Measurements from ENCODE around the gene TSPAN7.

The TSPAN7 gene

DNA sequence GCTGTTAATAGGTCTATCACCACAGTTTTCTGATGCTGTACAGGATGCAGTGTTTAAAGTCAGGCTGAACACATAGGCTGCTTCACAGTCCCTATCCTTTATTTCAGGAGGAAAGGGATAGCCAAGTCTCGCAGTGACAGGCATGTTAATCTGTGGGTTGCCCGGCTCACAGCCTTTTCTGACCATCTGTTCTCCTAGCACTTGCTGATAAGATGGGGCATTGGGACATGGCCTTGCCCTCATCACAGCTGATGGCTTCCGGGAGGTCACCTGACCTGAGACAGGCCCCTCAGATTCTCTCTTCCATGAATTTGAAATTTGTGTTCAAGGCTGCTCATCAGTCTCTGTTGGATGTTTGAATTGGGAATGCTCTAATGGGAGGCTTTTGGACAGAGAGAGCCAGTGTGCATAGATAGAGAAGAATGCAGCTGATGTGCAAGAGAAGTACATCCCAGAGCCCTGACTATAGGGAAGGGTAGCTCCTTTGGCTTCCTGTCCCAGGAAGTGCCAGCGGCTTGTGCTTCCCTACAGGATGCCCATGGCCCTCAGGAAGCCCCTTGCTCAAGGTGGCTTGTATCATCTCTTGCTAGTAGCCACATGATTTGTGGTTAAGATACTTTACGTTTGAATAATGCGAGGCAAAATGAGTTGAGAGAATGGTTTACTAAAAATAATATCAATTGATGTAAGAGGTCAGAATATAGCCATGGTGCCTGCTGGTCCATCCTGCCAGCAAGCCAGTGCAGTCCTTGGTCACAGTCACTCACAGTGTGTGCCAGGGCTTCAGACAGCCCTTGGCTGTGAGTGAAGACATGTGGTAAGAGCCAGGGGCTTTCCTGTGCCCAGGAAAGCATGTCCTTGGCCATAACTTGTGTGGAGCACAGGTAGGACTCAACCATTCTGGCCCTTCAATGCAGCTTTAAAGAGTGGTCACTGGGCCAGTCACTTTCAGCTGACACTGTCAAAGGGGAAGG lies 88.6 kb downstream of the TSPAN7 start:
- peak; percentile 7 to 69 for DNase-seq

DNA sequence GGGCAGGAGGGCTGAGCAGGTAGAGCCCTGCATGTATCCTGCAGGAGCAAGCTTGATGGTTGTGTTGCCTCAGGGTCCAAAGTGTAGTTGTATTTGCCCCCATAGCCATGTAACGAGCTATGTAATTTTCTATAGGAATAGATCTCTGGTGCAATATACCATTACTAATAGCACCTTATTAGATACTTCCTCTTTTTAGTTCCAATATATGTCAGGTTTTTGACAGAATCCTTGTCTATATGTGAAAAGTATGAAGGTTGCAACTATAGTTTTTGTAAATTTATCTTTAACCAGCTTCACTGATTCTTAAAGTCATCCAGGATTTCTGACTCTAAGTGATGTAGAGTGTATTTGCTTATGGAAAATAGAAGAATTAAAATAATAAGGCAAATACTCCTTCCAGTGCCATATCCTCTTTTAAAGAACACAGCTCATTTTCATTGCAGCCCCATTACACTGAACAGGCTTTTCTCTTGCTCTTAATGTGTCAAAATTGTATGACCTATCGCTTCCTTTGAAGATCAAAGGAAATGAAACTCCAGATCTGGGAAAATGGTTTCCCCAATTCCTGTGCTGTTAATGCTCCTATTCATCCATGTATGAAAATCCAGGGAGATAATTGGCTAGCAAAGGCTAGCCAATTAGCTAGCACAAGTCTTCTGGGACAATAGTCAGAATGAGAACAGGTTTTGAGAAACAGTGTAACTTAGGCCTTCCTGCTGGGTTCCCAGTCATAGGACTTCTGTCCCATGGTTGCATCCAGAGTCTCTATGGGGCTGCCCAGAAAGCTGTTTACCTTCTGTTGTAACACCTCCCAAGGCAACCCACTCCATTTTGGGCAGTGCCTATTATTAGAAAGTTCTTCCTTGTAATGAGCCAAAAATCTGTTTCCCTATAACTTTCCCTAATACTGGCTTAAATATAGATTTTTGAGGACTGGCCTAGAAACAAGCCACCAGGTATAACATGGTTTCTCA lies 90.6 kb downstream of the TSPAN7 start:
- DNase-seq = no peak

DNA sequence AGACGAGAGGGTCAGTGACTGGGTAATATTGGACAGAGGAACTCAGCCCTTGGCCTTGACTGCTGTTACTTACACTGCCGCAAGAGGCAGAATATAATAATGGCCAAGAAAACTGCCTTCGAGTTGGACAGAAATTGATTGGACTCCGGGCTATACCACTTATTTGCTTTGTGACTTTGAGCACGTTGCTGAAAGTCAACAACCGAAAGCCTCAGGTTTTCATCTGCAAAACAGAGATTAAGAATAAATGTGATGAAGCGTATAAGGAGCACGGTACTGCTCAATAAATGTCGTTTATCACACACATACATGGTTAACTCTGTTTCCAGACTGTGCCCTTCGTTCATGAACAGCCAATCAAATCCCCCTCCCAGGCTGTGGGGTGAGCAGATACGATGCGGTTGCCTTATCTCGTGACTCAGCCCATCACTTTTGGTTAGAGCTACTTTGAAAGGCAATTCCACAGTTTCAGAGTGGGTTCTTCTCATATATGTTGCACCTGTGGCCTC lies 91.6 kb downstream of the TSPAN7 start:
- DNase-seq = no peak

DNA sequence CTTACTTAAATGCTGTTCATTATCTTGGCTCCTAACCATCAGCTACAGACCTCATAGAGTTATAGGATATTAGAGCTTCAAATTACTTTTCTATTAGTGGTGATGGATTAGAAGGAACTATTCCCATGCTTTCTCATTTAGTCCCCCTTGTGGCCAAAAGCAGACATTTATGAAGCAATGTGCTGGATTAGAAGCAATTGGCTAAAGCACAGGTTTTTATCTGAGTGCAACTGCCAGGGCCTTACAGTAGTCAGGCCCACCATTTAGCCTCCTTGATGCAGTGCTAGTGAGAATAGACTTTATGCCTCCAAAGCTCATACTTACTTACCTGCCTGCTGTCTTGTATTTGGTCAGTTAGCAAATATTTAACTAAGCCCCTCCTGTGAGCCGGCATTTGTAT lies 93.0 kb downstream of the TSPAN7 start:
- DNase-seq = peak in 1 of 2 experiments; percentile 71

DNA sequence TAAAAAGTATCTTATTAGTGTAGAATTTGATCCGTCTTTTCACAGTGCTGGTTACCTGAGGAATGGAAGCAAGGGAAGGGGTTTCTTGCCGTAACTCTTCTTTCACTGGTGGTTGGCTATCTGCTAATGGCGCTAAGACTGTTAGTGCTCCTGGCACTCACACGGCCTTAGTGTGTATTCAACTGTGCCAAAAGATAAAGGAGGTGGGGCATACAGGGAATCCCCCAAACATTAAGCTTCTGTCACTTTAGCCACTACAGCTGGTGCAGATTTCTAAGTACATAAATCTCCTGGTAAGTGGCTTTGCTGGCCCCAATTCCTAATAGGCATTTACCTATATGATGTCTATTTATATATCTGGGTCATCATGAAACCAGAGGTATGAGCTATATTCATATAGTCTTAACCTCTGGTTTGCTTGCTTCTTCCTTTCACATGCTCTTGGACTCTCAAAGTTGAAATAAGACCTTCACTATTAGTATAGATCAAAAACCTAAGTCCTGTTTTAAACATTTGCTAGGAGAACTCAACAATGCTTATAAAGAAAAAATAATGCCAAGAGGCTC lies 95.1 kb downstream of the TSPAN7 start:
- DNase-seq = peak; percentile 78 to 91

DNA sequence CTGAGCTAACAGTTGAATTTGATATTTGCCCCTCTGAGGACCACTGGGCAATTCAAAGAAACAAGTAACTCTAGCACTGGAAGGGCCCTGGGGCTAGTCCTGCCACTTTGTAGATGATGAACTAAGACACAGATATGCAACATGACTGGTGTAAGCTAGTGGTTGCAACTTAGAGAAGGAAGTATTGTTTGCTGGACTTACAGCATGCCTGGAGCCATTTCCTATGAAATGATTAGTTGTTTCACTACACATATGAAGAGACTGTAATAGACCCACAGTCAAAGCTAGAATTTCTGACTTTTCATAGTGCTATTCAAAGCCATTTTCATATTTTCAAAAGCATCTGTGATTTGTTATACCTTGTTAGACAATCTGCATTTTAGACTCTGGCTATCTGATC lies 96.2 kb downstream of the TSPAN7 start:
- DNase-seq = no peak

DNA sequence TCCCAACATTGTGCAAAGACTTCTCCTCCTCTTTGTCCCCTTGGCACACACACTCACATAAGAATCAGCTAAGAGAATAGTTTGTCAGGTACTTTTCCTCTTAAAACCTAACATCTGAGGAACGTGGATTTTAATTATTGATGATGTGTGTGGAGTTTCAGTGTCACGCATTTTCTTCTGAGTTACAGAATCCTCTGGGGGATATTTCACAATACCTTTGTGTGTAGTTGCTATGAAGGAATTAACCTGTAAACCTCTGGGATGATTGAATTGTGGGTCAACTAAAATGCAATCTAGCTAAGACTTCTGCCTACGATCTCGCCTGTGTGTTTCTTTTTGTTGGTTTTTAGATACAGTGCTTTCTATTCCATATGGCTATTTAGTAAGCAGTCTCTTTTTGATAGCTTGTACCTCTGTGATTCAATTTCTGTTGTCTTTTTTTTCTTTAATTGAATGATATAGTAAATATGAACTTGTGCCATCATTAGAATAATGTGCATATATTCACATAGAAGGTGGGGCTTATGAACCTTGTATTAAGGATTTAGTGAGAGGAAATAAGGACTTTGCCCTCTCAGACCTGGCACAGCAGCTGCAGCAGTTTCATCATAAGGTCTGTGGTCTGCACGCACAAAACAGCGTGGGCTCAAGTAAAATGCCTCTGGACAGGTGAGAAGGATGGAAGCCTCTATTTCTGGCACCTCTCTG lies 99.2 kb downstream of the TSPAN7 start:
- no peak for DNase-seq

DNA sequence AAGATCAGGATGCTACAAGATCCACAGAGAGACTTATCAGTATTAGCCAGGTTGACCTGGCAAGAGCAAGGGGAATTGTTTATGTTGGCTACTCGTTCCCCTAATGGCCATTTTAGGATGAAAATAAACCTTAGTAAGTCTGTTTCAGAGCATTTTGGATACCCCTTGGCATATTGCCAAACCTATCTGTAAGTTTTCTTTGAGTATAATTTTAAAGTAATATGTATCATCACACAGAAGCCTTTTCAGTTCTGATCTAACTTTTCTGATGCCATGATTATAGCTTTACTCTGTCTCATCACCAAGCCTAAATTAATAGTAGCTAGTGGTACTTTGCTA lies 99.7 kb downstream of the TSPAN7 start:
- DNase-seq = no peak

DNA sequence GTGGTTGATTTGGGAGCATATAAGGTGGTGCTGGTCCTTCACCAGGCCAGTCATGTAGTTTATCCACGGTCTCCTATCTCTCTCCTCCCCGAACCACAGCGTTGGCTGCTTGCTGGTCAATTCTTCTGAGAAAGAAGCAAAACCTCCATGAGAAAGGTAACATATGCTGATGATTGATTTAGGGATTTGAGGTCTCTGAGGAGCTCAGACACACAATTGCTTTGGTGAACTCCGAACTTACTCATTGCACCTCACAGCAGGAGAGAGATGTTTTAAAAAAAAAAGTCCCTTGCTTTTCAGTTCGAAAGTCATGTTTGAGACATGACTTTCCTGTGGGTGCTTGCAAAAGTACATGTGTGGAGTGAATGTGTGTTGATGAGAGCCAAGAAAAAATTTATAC lies 100.2 kb downstream of the TSPAN7 start:
- no peak for DNase-seq

DNA sequence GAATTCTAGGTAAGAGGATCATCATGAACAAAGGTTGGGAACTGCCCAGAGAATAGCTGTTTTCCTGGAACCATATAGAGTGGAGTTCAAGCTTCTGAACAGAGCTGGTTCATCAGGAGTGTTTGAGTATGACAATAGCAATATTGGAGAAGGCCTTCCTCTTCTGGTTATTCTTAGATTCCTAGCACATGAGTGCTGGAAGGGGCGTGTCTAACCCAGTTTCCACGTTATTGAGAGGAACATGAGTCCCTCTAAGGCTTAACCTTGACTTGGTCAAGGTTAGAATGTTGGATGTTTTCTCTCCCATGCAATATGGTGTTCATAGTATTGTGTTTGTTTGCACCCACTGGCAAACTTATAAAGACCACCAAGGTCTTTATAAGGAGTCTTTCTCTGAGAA lies 101.3 kb downstream of the TSPAN7 start:
- DNase-seq = no peak

DNA sequence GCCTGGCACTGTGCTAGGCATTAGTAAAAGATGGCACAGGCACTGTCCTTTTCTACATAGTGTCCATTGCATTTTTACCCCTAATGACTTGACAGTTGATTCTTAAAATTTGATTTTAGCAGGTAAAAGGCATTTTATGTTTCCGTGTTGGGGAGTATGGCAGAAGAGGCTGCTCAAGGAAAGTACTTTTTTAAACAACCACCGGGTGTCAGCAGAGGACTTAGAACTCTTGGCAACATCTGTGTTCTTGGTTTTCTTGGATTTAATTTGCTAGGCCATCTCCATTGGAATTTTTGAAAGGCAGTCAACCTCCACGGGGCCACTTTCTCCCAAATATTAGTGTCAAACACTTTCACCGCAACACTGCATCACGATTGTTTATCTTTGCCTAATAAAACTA lies 102.9 kb downstream of the TSPAN7 start:
- DNase-seq = peak; percentile 17 to 59

DNA sequence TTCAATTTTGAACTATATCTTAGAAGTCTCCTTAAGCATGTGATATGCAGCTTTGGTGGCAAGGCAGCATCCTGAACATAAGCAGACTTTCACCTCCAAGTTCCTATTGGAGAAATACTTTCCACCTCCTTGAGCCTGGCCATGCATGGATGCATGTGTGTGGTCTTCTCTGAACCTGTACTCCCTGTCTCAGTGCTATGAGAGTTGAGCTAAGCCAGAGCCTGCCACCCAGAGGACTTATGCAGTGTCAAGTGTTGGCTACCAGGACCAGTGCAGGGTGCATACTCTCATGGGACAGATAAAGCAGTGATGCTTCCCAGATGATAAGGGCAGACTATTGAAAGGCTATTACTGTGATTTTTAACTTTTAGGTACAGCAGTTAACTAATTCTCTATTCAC lies 105.6 kb downstream of the TSPAN7 start:
- no peak for DNase-seq

DNA sequence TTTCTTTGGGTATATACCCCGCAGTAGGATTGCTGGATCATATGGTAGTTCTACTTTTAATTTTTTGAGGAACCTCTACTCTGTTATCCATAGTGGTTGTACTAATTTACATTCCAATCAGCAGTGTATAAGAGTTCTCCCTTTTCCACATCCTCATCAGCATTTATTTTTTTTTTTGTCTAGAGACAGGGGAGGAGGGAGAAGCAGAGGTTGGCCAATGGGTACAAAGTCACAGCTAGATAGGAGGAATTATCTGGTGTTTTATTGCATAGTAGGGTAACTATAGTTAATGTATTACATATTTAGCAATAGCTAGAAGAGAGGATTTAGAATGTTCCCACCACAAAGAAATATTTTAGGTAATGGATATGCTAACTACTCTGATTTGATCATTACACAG lies 107.4 kb downstream of the TSPAN7 start:
- no peak for DNase-seq

DNA sequence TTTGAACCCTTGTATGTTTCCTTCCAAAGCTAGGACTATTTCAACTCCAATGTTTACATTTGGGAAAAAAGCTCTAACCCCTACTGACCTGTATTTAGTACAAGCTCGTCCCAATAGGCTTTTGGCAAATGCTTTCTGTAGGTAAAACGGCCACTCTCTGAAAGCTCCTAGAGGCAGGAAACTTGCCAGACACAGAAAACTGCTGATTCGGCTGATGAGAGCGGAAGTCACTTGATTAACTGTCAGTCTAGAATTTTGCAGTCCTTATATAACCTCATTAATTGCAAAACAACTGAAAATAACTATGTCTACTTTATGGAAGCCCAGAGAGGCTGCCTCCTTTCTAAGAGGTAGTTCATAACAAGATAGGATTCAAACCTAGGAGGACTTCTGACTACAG lies 108.1 kb downstream of the TSPAN7 start:
- no peak for DNase-seq

DNA sequence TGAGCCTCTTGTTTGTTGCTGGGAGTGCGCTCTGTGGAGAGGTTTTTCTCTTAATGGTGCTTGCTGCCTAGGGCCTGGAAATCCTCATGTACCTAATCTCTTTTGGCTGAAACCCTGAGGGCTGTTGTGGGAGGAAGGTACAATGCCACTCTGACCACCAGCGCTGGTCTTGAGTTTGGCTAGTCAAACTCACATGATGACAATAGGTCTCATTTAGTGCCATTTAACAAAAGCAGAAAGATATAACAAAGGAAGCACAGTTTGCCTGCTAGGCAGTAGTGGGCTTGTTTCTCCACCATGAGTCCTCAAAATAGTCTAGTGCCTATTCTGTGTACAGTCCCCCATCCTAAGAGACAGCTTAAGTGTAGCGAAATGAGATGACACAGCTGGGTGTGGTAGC lies 111.3 kb downstream of the TSPAN7 start:
- DNase-seq = no peak

DNA sequence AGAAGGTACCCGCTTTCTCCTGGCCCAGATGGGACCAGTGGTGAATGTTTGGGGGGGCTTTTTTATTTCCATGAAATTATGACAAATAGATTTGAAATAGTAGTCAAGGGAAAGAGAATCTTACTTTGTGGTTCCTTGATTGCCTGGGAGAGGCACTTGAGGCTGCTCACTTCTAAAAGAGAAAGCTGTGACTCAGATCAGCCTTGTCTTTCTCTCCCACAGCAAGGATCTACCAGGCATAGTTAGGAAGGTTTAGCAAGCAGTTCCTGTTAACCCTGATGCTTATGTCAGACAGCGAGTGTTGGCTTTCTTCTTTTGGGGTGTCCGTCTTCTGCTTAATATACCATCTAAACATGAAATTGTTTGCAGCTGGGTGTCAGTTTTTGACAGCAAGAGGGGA lies 114.5 kb downstream of the TSPAN7 start:
- no peak for DNase-seq

DNA sequence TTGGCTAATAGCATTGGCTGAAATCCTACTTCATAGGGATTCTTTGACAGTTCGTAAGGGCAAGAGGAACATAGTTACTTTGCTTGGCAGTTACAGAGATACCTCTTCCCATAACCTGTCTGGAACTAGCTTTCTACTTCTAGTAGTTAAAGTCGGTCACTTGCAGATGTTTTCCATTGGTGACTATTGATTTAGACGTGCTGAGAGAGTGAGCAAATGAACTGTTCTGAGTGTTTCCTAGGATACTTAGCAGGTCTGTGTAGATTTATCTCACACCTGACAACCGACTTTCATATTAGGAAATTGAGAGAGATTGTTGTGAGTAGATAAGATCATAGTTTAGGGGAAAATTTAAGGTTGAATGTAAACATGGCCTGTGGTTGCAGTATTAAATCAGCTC lies 116.8 kb downstream of the TSPAN7 start:
- no peak for DNase-seq

DNA sequence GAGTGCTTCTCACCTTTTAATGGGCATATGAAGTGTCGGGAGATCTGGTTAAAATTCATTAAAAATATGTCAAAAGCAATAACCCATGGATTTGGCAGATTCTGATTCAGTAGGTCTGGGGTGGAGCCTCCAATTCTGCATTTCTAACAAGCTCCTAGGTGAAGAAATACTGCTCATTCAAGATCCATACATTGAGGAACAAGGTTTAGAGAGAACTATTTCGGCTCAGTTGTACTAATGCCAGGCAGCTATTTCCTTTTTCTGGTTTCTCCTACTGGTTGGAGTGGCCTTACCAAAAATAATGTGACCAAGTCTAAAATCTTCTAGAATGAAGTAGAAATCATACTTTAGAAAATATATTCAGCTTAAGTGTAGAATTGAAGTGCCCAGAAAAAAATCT lies 117.5 kb downstream of the TSPAN7 start:
- DNase-seq = no peak

DNA sequence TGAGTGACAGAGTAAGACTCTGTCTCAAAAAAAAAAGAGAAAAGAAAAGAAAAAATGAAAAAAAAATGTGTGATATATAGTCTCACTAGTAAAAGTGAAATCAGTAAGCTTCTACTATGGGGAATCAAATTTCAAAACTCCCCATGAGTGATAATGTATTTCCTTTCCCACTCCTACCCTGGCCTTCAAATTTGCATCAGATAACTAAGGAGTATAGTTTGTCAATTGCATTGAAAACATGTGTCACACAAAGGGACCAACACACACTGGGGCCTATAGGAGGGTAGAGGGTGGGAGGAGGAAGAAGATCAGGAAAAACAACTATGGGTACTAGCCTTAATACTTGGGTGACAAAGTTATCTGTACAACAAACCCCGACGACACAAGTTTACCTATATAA lies 118.4 kb downstream of the TSPAN7 start:
- DNase-seq = no peak

DNA sequence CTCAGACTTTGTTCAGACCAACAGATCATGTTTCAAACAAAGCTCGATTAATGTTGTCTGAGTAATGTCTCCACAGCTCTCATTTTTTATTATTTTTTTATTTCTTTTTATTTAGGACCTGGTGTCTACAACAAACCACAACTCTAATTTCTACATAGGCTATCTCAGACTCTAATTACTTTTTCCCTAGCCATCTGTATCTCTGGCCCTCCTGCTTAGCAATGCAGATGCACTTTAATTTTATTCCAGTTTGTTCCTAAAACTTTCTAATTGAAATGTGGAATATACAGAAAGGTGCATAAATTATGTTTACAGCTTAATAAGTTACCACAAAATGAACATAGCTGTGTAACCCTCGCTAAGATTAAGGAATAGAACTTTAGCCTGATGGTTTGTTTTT lies 120.8 kb downstream of the TSPAN7 start:
- DNase-seq = no peak

DNA sequence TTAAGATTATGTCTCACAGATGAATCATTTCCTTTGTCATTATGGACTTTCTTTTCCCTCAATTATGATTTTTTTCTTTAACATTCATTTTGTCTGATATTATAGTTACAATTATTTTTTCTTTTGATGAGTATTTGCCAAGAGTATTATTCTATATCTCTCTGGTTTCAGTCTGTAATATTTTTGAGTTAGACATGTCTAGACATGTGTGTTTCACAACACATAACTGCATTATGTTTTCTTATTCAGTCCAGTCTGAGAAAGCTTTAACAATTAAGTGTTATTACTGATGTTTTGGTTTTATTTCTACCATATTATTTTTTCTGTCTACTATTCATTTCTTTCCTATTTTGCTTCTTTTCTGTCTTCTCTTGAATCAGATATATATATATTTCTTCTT lies 131.6 kb downstream of the TSPAN7 start:
- DNase-seq = no peak

DNA sequence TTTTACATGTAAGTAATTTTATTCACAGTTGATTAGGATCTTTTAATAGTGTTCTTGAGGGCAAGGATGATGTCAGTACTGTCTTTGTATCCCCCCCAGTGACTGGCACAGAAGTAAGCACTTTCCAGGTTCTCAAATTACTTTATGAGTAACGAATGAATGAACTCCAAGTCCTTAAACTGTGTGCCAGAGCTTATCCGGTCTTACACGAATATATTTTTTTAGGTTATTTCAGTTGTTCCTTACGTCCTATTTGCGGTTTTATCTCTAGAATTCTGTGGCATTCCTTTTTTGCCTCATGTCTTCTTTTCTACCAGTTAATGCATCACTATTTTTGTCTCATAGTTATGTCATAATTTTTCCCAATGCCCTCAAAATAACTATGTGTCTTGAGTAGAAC lies 133.1 kb downstream of the TSPAN7 start:
- no peak for DNase-seq

DNA sequence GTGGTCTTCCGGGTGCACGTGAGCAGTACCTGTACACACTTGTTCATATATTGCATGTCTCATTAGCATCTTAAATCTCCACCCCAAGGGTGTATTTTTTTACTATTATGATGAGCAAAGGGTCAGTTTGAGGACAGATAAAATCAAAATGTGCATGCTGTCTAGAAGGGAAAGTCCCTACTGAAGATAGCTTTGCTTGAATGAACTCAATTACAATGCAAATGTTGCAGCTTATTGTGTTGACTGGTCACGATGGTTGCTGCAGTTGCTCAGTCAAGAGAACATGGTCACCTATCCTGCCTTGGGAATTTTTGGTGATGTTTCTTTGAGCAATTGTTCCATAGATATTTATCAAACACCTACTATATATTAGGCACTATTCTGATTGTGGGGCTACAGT lies 136.1 kb downstream of the TSPAN7 start:
- DNase-seq = no peak

Data from NCI-H524 (cell line).